Heart left ventricle (tissue), 13 donors: ENCODE results near the gene CTTNBP2.

ENCODE experiments used
- CTCF ChIP-seq, 12 donors: fragments of 200-600 bp; sonication (generic) in 4 of 12; IDR thresholded peaks; one replicate each; pipeline versions ENCODE4 v1.5.0 to v1.8.0; 2018 to 2022; ENCODE audit warnings: antibody characterized with exemption in 12 of 12, mild to moderate bottlenecking in 5 of 12
- POLR2A ChIP-seq, 2 donors: fragments of 450-650 bp; IDR thresholded peaks; one replicate each; pipeline ENCODE4 v1.6.1; 2017; ENCODE audit warnings: antibody characterized with exemption in 2 of 2, mild to moderate bottlenecking in 2 of 2, moderate library complexity in 2 of 2
- donor health status: ischemic (EF 13 %, LVEDD 7.1; RV severe dilation, severe dysfunction).
- donor health status: DM: no; HTN: yes; CAD: no.
- donor health status: DM: no; HTN: no; CAD: no.
- donor health status: ischemic (EF 25% LVEDD 6.9; RV normal size, moderate dysfunction).
- donor health status: ischemic (EF 25% LVEDD 5.7; RV mildly dilated, moderate dysfunction).
- donor health status: ischemic (EF 35%, LVEDD 5.7; RV mildly dilated, moderate dysfunction).
- donor health status: nonischemic (EF 11% LVEDD 7.7; RV severe dilation, severe dysfunction).
- donor health status: DM: yes; HTN: yes; CAD: no.
- donor health status: PGD.
- donor health status: ischemic (EF 29% LVEDD 5.4; RV normal size, mild dysfunction).
- donor health status: nonischemic (EF 23%, LVEDD 6.1; RV moderate dilation, normal function).

GRCh38 chr7:117669818-117670217, 203.4 kb downstream of the CTTNBP2 start:
- TF ChIP-seq CTCF (IDR thresholded peaks at IDR 0.05) (no peak), POLR2A (IDR thresholded peaks at IDR 0.05) (no peak)
